OCI-LY7 (cell line): ENCODE data around the gene FTO. TPM values are rescaled to one million over a fixed set of nuclear protein-coding genes. Genes with fewer than 3 reads are reported as not detected.

Experiments used
- BruUV-seq: library from RNA; stranded (reverse); fragments of 400-500 nt; replicated peaks from 2 replicates; lab custom pipeline; 2021; lab: Mats Ljungman, UMichigan
- CTCF ChIA-PET: fragments of 300-600 bp; sonication (Branson Sonifier 250); formaldehyde crosslinking; loops from one replicate; lab custom pipeline; 2022; ENCODE audit warnings: antibody characterized with exemption; ENCODE audit not compliant: unreplicated experiment; lab: Charles Lee
- POLR2A ChIA-PET: fragments of 300-600 bp; sonication (Branson Sonifier 250); formaldehyde crosslinking; loops from one replicate; lab custom pipeline; 2022; ENCODE audit warnings: antibody characterized with exemption; lab: Charles Lee
- DNase-seq: peaks from one replicate; pipeline ENCODE4 v3.0.0-alpha.2; 2015; ENCODE audit warnings: low spot score
- H2AFZ ChIP-seq: fragments of 200-600 bp; sonication (generic), shearing (Covaris generic); 2 replicates; pipeline ENCODE4 v1.6.1; 2014; ENCODE audit warnings: mild to moderate bottlenecking, antibody characterized with exemption, low read length, moderate library complexity
- H3K27ac ChIP-seq: fragments of 200-600 bp; sonication (generic); 2 replicates; pipeline ENCODE4 v1.5.1; 2014; ENCODE audit warnings: mixed run types, low read depth, mild to moderate bottlenecking, moderate library complexity, low read length, inconsistent platforms; ENCODE audit not compliant: poor library complexity, severe bottlenecking
- H3K36me3 ChIP-seq: fragments of 200-600 bp; sonication (generic); 2 replicates; pipeline ENCODE4 v1.6.1; 2014; ENCODE audit warnings: mild to moderate bottlenecking, antibody characterized with exemption, low read length, moderate library complexity, mixed read lengths; ENCODE audit not compliant: insufficient read depth
- H3K4me1 ChIP-seq: fragments of 200-600 bp; sonication (generic); 2 replicates; pipeline ENCODE4 v1.5.1; 2014; ENCODE audit warnings: mild to moderate bottlenecking, low read length; ENCODE audit not compliant: insufficient read depth, poor library complexity, severe bottlenecking
- H3K4me2 ChIP-seq: fragments of 200-600 bp; sonication (generic); 2 replicates; pipeline ENCODE4 v1.6.1; 2014; ENCODE audit warnings: mild to moderate bottlenecking, low read length
- H3K4me3 ChIP-seq: fragments of 200-600 bp; sonication (generic); 2 replicates; pipeline ENCODE4 v1.5.1; 2014; ENCODE audit warnings: mild to moderate bottlenecking, low read depth, low read length; ENCODE audit not compliant: poor library complexity, severe bottlenecking
- H3K79me2 ChIP-seq: fragments of 200-600 bp; sonication (generic); 2 replicates; pipeline ENCODE4 v1.6.1; 2016; ENCODE audit warnings: low read depth, mild to moderate bottlenecking, low read length, moderate library complexity, mixed read lengths; ENCODE audit not compliant: insufficient read depth
- H3K9me2 ChIP-seq: fragments of 200-600 bp; sonication (generic); 2 replicates; pipeline ENCODE4 v1.6.1; 2016; ENCODE audit warnings: mild to moderate bottlenecking, low read length, mixed read lengths; ENCODE audit not compliant: insufficient read depth
- H3K9me3 ChIP-seq: fragments of 200-600 bp; sonication (generic); 2 replicates; pipeline ENCODE4 v1.6.1; 2014; ENCODE audit warnings: mild to moderate bottlenecking, mixed run types, low read length, mixed read lengths
- H4K20me1 ChIP-seq: fragments of 200-600 bp; sonication (generic); 2 replicates; pipeline ENCODE4 v1.6.1; 2014; ENCODE audit warnings: mild to moderate bottlenecking, antibody characterized with exemption, low read length, moderate library complexity, mixed read lengths; ENCODE audit not compliant: insufficient read depth
- CTCF ChIP-seq: fragments of 200-600 bp; sonication (generic); conservative IDR thresholded peaks from 2 replicates; pipeline ENCODE4 v1.5.1; 2014; ENCODE audit warnings: mild to moderate bottlenecking, antibody characterized with exemption, low read length, moderate library complexity, mixed read lengths
- EZH2phosphoT487 ChIP-seq: fragments of 200-600 bp; sonication (generic); IDR thresholded peaks from 2 replicates; pipeline ENCODE4 v1.6.1; 2018; ENCODE audit warnings: low read depth, borderline replicate concordance, mild to moderate bottlenecking, mixed run types, antibody characterized with exemption, low read length, moderate library complexity, mixed read lengths
- intact Hi-C: fragments of 100-400 bp; cut with micrococcal nuclease; formaldehyde crosslinking; loops from one replicate; pipeline ENCODE4 v1.10.0; 2022; ENCODE audit not compliant: unreplicated experiment
- total RNA-seq, 2 experiments: library from RNA; depleted of rRNA in 1 of 2; stranded (reverse); fragments of >200 nt in 1 of 2; shearing (Covaris generic) in 1 of 2; gene quantifications; 2 replicates each; pipeline ENCODE4 v1.2.3, GENCODE V29; 2014 to 2022

FTO gene
- total RNA-seq, 2 experiments from 2014 or later = 57.1 to 68.0 TPM

GRCh38 chr16:54175552-54176375 is 471.8 kb downstream of the FTO start:
- Histone ChIP-seq H3K79me2 (no peaks in the 10 kb centered on the region), H3K4me2 (no peak overlapping the region), H3K4me3 (no peak overlapping the region), H3K9me2 (no peaks in the 10 kb centered on the region), H2AFZ (no peak overlapping the region), H3K27ac (no peak overlapping the region), H4K20me1 (no peaks in the 10 kb centered on the region), H3K36me3 (no peaks in the 10 kb centered on the region), H3K4me1 (no peaks in the 10 kb centered on the region), H3K9me3 (no peaks in the 10 kb centered on the region)
- CTCF ChIA-PET = no interaction called here
- intact Hi-C loops = no loop called here
- no TSS peak for BruUV-seq
- POLR2A ChIA-PET = no interaction called here
- no peak for DNase-seq
- TF ChIP-seq CTCF (no peak), EZH2phosphoT487 (no peak)

- no peaks in the 10 kb centered on the region for H3K9me2 ChIP-seq
- TF ChIP-seq EZH2phosphoT487 (no peak), CTCF (no peak)
- ChIA-PET CTCF (no interaction called here), POLR2A (no interaction called here)
- no peaks in the 10 kb centered on the region for H3K4me1 ChIP-seq
- no peaks in the 10 kb centered on the region for H3K36me3 ChIP-seq
- no peak overlapping the region for H3K27ac ChIP-seq
- H3K4me2 ChIP-seq = no peak overlapping the region
- no TSS peak for BruUV-seq
- intact Hi-C loops = no loop called here
- H3K4me3 ChIP-seq = no peak overlapping the region
- H3K79me2 ChIP-seq = no peaks in the 10 kb centered on the region
- no peaks in the 10 kb centered on the region for H3K9me3 ChIP-seq
- no peak overlapping the region for H2AFZ ChIP-seq
- DNase-seq = no peak
- H4K20me1 ChIP-seq = no peaks in the 10 kb centered on the region
Measured at GRCh38 chr16:54176376-54176901, 472.5 kb downstream of the FTO start.
